ENCODE results near the gene TTC39C.
A peak's percentile ranks its signal among the peaks of the same experiment; 100 is the strongest.

TTC39C gene

GRCh38 chr18:24019641-24020331 lies 5.2 kb downstream of the TTC39C start:
- peaks cover 51 to 84% (median 72%) of the 10 kb centered on the region in 4 experiments for H3K4me1 ChIP-seq (ENCODE audit: control extremely low read depth in 1 of 4, control insufficient read depth in 4 of 4, insufficient read depth in 4 of 4, low read length in 3 of 4)
- peak overlapping the region in 1 of 2 experiments; percentile 29 for H3K27ac ChIP-seq (ENCODE audit: insufficient read depth in 1 of 2, low read depth in 1 of 2, low read length in 2 of 2, poor library complexity in 1 of 2, severe bottlenecking in 2 of 2)
- POLR2A ChIA-PET = no interaction called here
- H3K27me3 ChIP-seq (replicated peaks in 2 of 5; ENCODE audit: control insufficient read depth in 4 of 5, insufficient read depth in 5 of 5, low read length in 4 of 5) = no peaks in the 10 kb centered on the region
- peak in 2 of 3 donors; percentile 77 to 88 for DNase-seq
- peak overlapping the region in 3 of 7 experiments; percentile 22 to 51 (median 40) for H3K4me3 ChIP-seq (ENCODE audit: control insufficient read depth in 1 of 7, extremely low read depth in 1 of 7, insufficient read depth in 4 of 7, low read depth in 2 of 7, low read length in 6 of 7)
- no peaks in the 10 kb centered on the region for H3K9me3 ChIP-seq (ENCODE audit: control extremely low read depth in 1 of 5, control insufficient read depth in 4 of 5, insufficient read depth in 2 of 5, low read depth in 1 of 5, low read length in 4 of 5)
- peaks cover 0 to 19% (median under 1%) of the 10 kb centered on the region in 4 experiments for H3K36me3 ChIP-seq (ENCODE audit: control insufficient read depth in 4 of 4, insufficient read depth in 4 of 4, low read length in 3 of 4)
- CTCF ChIA-PET = no interaction called here
- WGBS (ENCODE audit: insufficient coverage) = 10% methylated on average over 4 of the region's 5 CpGs

GRCh38 chr18:24021505-24021904 lies 7.0 kb downstream of the TTC39C start:
- H3K4me1 ChIP-seq (ENCODE audit: control extremely low read depth in 1 of 4, control insufficient read depth in 4 of 4, insufficient read depth in 4 of 4, low read length in 3 of 4) = peaks cover 41 to 68% (median 56%) of the 10 kb centered on the region in 4 experiments
- POLR2A ChIA-PET = no interaction called here
- H3K4me3 ChIP-seq (ENCODE audit: control insufficient read depth in 1 of 7, extremely low read depth in 1 of 7, insufficient read depth in 4 of 7, low read depth in 2 of 7, low read length in 6 of 7) = no peak overlapping the region
- H3K27ac ChIP-seq (ENCODE audit: insufficient read depth in 1 of 2, low read depth in 1 of 2, low read length in 2 of 2, poor library complexity in 1 of 2, severe bottlenecking in 2 of 2) = no peak overlapping the region
- no peaks in the 10 kb centered on the region for H3K9me3 ChIP-seq (ENCODE audit: control extremely low read depth in 1 of 5, control insufficient read depth in 4 of 5, insufficient read depth in 2 of 5, low read depth in 1 of 5, low read length in 4 of 5)
- WGBS (ENCODE audit: insufficient coverage) = 100% methylated on average over 1 of the region's 3 CpGs
- CTCF ChIA-PET = interaction anchor here (0.7 kb wide), 1 partner anchor 33 kb away, joined by 3 read pairs; no protein-coding TSS in a partner anchor
- peaks cover 0 to 19% (median under 1%) of the 10 kb centered on the region in 4 experiments for H3K36me3 ChIP-seq (ENCODE audit: control insufficient read depth in 4 of 4, insufficient read depth in 4 of 4, low read length in 3 of 4)
- no peak for DNase-seq
- H3K27me3 ChIP-seq (replicated peaks in 2 of 5; ENCODE audit: control insufficient read depth in 4 of 5, insufficient read depth in 5 of 5, low read length in 4 of 5) = no peaks in the 10 kb centered on the region

DNA sequence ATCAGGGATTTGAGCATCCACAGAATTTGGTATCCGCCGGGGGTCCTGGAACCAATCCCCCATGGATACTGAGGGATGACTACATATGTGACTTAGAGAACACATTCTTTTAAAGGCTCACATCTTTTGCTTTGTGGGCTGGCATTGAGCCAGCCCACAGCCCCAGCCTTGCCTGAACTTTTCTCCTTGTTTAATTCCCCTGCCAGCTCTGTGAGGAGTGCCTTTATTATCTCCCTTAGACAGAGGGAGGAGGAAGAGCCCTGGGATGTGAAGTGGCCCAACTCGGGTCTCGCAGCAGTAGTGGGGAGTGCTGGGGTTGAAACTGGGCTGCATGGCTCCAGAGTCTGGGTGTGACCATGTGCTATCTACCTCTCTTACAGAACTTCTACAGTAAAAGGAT lies 7.6 kb downstream of the TTC39C start:
- Histone ChIP-seq H3K4me3 (ENCODE audit: control insufficient read depth in 1 of 7, extremely low read depth in 1 of 7, insufficient read depth in 4 of 7, low read depth in 2 of 7, low read length in 6 of 7) (no peak overlapping the region), H3K27ac (ENCODE audit: insufficient read depth in 1 of 2, low read depth in 1 of 2, low read length in 2 of 2, poor library complexity in 1 of 2, severe bottlenecking in 2 of 2) (no peak overlapping the region), H3K4me1 (ENCODE audit: control extremely low read depth in 1 of 4, control insufficient read depth in 4 of 4, insufficient read depth in 4 of 4, low read length in 3 of 4) (peaks cover 39 to 61% (median 52%) of the 10 kb centered on the region in 4 experiments), H3K36me3 (ENCODE audit: control insufficient read depth in 4 of 4, insufficient read depth in 4 of 4, low read length in 3 of 4) (peaks cover 0 to 13% (median under 1%) of the 10 kb centered on the region in 4 experiments), H3K9me3 (ENCODE audit: control extremely low read depth in 1 of 5, control insufficient read depth in 4 of 5, insufficient read depth in 2 of 5, low read depth in 1 of 5, low read length in 4 of 5) (no peaks in the 10 kb centered on the region), H3K27me3 (replicated peaks in 2 of 5; ENCODE audit: control insufficient read depth in 4 of 5, insufficient read depth in 5 of 5, low read length in 4 of 5) (no peaks in the 10 kb centered on the region)
- WGBS (ENCODE audit: insufficient coverage) = 100% methylated on average over 2 of the region's 4 CpGs
- CTCF ChIA-PET = no interaction called here
- DNase-seq = peak in 1 of 3 donors; percentile 22
- POLR2A ChIA-PET = no interaction called here

GRCh38 chr18:24023185-24023814 lies 8.7 kb downstream of the TTC39C start:
- WGBS (ENCODE audit: insufficient coverage) = 97% methylated on average over 5 of the region's 6 CpGs
- ChIA-PET CTCF (no interaction called here), POLR2A (no interaction called here)
- Histone ChIP-seq H3K36me3 (ENCODE audit: control insufficient read depth in 4 of 4, insufficient read depth in 4 of 4, low read length in 3 of 4) (peaks cover 0 to 13% (median under 1%) of the 10 kb centered on the region in 4 experiments), H3K9me3 (ENCODE audit: control extremely low read depth in 1 of 5, control insufficient read depth in 4 of 5, insufficient read depth in 2 of 5, low read depth in 1 of 5, low read length in 4 of 5) (no peaks in the 10 kb centered on the region), H3K27me3 (replicated peaks in 2 of 5; ENCODE audit: control insufficient read depth in 4 of 5, insufficient read depth in 5 of 5, low read length in 4 of 5) (no peaks in the 10 kb centered on the region), H3K4me3 (ENCODE audit: control insufficient read depth in 1 of 7, extremely low read depth in 1 of 7, insufficient read depth in 4 of 7, low read depth in 2 of 7, low read length in 6 of 7) (no peak overlapping the region), H3K4me1 (ENCODE audit: control extremely low read depth in 1 of 4, control insufficient read depth in 4 of 4, insufficient read depth in 4 of 4, low read length in 3 of 4) (peaks cover 32 to 50% (median 45%) of the 10 kb centered on the region in 4 experiments), H3K27ac (ENCODE audit: insufficient read depth in 1 of 2, low read depth in 1 of 2, low read length in 2 of 2, poor library complexity in 1 of 2, severe bottlenecking in 2 of 2) (no peak overlapping the region)
- peak in 2 of 3 donors; percentile 25 to 26 for DNase-seq

DNA sequence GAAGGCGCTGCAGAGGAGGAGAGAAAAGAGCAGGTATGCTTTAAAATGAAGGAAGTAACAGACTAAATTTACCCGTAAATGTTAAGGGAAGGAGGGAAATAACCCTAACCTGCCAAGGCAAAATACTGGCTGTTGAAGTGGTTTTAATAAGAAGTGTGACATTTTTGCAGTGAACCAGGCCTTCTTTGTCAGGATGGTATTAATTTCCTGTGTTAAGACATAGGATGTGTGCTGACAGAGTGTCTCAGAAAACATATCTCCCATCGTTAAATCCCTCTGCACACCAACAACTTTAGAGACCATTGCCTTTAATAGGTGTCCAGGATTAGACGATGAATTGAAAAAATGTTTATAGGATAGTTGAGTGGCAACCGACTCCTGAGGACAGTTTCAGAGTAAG lies 9.9 kb downstream of the TTC39C start:
- no peak overlapping the region for H3K4me3 ChIP-seq (ENCODE audit: control insufficient read depth in 1 of 7, extremely low read depth in 1 of 7, insufficient read depth in 4 of 7, low read depth in 2 of 7, low read length in 6 of 7)
- no peak for DNase-seq
- peaks cover 0 to 13% (median under 1%) of the 10 kb centered on the region in 4 experiments for H3K36me3 ChIP-seq (ENCODE audit: control insufficient read depth in 4 of 4, insufficient read depth in 4 of 4, low read length in 3 of 4)
- H3K27me3 ChIP-seq (replicated peaks in 2 of 5; ENCODE audit: control insufficient read depth in 4 of 5, insufficient read depth in 5 of 5, low read length in 4 of 5) = no peaks in the 10 kb centered on the region
- H3K27ac ChIP-seq (ENCODE audit: insufficient read depth in 1 of 2, low read depth in 1 of 2, low read length in 2 of 2, poor library complexity in 1 of 2, severe bottlenecking in 2 of 2) = no peak overlapping the region
- CTCF ChIA-PET = no interaction called here
- no peaks in the 10 kb centered on the region for H3K9me3 ChIP-seq (ENCODE audit: control extremely low read depth in 1 of 5, control insufficient read depth in 4 of 5, insufficient read depth in 2 of 5, low read depth in 1 of 5, low read length in 4 of 5)
- POLR2A ChIA-PET = no interaction called here
- WGBS (ENCODE audit: insufficient coverage) = 94% methylated on average over 3 of the region's 5 CpGs
- peaks cover 23 to 39% (median 34%) of the 10 kb centered on the region in 4 experiments for H3K4me1 ChIP-seq (ENCODE audit: control extremely low read depth in 1 of 4, control insufficient read depth in 4 of 4, insufficient read depth in 4 of 4, low read length in 3 of 4)

DNA sequence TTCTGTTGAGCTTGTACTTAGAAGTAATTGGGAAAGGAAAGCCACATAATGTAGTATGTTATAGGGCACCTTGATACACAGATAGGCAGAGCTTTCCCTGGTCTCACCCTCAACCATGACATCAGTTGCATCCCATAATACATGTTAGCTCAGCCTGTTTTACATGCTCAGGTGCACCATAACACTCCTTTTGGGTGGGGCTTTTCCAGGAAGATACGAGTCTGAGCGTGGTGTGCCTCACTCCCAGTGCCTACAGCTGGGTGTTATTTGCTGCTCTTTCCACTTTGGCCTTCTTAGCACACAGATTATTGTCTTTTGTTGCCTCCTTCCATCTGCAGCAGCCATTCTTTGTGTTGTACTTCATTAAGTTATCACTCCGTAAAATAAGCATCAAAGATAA lies 11.9 kb downstream of the TTC39C start:
- Histone ChIP-seq H3K27ac (ENCODE audit: insufficient read depth in 1 of 2, low read depth in 1 of 2, low read length in 2 of 2, poor library complexity in 1 of 2, severe bottlenecking in 2 of 2) (no peak overlapping the region), H3K27me3 (replicated peaks in 2 of 5; ENCODE audit: control insufficient read depth in 4 of 5, insufficient read depth in 5 of 5, low read length in 4 of 5) (no peaks in the 10 kb centered on the region), H3K9me3 (ENCODE audit: control extremely low read depth in 1 of 5, control insufficient read depth in 4 of 5, insufficient read depth in 2 of 5, low read depth in 1 of 5, low read length in 4 of 5) (no peaks in the 10 kb centered on the region), H3K4me3 (ENCODE audit: control insufficient read depth in 1 of 7, extremely low read depth in 1 of 7, insufficient read depth in 4 of 7, low read depth in 2 of 7, low read length in 6 of 7) (no peak overlapping the region), H3K36me3 (ENCODE audit: control insufficient read depth in 4 of 4, insufficient read depth in 4 of 4, low read length in 3 of 4) (peaks cover 0 to 13% (median under 1%) of the 10 kb centered on the region in 4 experiments), H3K4me1 (ENCODE audit: control extremely low read depth in 1 of 4, control insufficient read depth in 4 of 4, insufficient read depth in 4 of 4, low read length in 3 of 4) (peaks cover 3 to 18% (median 14%) of the 10 kb centered on the region in 4 experiments)
- CTCF ChIA-PET = interaction anchor here (1.5 kb wide), 2 partner anchors 8 to 12 kb away, joined by 3 to 7 read pairs; partner anchors contain the start of gene TTC39C
- no peak for DNase-seq
- POLR2A ChIA-PET = no interaction called here
- 100% methylated on average over 2 of the region's 3 CpGs for WGBS (ENCODE audit: insufficient coverage)

Data from common myeloid progenitor, CD34-positive (primary cell).